ENCODE data around the gene CPLX1. TPM values are rescaled to one million over a fixed set of nuclear protein-coding genes. Genes with fewer than 3 reads are reported as not detected.
A peak's percentile ranks its signal among the peaks of the same experiment; 100 is the strongest.
"Not testable (repeated sequence)": the region's sequence is repeated elsewhere in the genome, so short reads cannot be mapped to it uniquely, and the experiment has no call there.

The CPLX1 gene
- total RNA-seq, 1 donor, result not detected

DNA sequence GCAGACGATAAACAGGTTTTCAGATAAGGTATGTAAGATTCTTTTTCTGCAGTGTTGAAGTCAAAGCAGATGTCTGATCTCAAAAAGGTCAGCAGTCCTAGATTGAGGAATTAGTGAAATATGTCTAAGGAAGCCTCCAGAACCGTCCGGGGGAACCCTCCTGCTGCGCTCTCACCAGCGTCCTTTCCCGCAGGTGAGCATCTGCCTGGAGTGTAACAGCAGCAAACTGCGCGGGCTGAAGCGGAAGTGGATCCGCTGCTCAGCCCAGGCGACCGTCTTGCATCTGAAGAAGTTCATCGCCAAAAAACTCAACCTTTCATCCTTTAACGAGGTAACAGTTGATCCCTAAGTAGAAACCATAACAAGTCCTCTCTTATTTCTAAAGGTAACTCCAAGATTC, 64.8 kb downstream of the CPLX1 start:
- DNase-seq (ENCODE audit: low read depth), result no peak
- no peak for TF ChIP-seq CTCF (IDR thresholded peaks at IDR 0.05; ENCODE audit: insufficient read depth, low read depth, low read length)
- H3K4me3 ChIP-seq (ENCODE audit: low read depth, low read length), result no peak overlapping the region

- TF ChIP-seq CTCF (IDR thresholded peaks at IDR 0.05; ENCODE audit: insufficient read depth, low read depth, low read length), result no peak
- no peak for DNase-seq (ENCODE audit: low read depth)
- H3K4me3 ChIP-seq (ENCODE audit: low read depth, low read length), result peak overlapping the region; percentile 40
Measured at GRCh38 chr4:760616-761015, 65.3 kb downstream of the CPLX1 start.

DNA sequence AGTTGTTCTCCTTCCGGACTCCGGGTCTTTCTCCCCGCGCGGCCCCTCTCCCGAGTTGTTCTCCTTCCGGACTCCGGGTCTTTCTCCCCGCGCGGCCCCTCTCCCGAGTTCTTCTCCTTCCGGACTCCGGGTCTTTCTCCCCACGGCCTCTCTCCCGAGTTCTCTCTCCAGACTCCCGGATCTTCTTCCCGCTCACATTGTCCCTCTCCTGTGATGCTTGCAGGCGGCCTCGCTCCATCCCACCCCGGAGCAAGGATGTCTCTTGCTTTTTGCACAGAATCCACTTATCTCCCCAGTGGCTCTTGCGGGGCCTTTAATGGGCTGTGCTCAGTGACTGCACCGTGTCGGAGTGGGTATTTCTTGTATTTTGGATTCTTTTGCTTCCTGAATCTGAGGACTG, 66.1 kb downstream of the CPLX1 start:
- peak overlapping the region; percentile 40 for H3K4me3 ChIP-seq (ENCODE audit: low read depth, low read length)
- peak; percentile 48 for DNase-seq (ENCODE audit: low read depth)

DNA sequence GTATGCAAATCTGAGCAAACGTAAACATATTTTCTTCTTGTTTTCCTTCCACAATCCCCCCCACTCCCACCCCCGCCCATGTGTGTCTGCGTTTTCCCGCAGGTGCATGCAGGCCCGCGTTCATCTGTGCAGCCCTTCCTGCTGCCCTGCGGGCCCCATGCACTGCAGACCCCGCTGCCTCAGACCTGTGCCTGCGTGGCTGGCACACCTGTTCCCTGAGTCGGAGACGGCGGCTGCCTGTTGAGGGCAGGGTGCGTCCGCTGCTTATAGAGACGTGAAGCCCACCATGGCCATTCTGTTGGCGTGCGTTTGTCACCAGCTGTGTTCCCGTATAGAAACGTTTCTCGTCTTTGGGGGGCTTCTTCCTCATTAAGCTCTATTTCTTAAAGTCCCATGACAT, 68.8 kb downstream of the CPLX1 start:
- TF ChIP-seq CTCF (IDR thresholded peaks at IDR 0.05; ENCODE audit: insufficient read depth, low read depth, low read length), result no peak
- no peak for DNase-seq (ENCODE audit: low read depth)

GRCh38 chr4:754221-755120, 71.5 kb downstream of the CPLX1 start:
- DNase-seq (ENCODE audit: low read depth), result no peak
- TF ChIP-seq CTCF (IDR thresholded peaks at IDR 0.05; ENCODE audit: insufficient read depth, low read depth, low read length), result no peak
- H3K4me3 ChIP-seq (ENCODE audit: low read depth, low read length), result no peak overlapping the region

More for the DNA sequence above, 68.8 kb downstream of the CPLX1 start:
- no peak overlapping the region for H3K4me3 ChIP-seq (ENCODE audit: low read depth, low read length)

- H3K4me3 ChIP-seq (ENCODE audit: low read depth, low read length); DNase-seq (ENCODE audit: low read depth): not testable (repeated sequence)
Measured at GRCh38 chr4:753186-753585, 72.7 kb downstream of the CPLX1 start.

DNA sequence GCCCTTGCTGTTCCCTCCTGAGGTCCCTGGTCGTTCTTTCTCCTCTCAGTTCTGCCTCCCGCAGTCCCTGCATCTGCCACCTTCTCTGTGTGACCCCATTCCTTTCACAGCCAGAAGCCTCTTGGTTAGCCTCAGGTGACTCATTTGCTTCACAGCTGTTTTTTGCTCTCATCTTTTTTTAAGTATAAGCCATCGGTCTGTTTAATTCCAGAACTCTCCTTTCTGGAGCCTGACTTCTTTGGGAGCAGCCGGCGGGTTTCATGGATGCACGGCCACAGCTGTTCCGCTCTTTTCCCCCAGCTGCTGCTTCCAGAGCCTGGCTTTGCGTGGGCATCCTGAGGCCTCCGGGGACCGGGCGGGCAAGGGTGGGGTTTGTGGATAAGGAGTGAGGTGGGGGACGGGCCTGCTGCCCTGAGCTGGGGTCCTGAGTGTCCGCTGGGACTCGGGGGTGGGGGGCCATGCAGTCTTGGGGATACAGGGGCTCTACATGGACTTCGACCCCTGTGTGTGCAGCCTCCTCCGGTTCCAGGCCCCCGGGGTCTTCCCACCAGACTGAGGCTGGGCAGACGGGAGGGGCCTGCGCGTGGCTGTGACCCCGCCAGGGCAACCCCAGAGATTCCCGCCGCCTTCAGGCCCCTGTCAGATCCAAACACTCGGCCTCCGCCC, 73.6 kb downstream of the CPLX1 start:
- no peak for TF ChIP-seq CTCF (IDR thresholded peaks at IDR 0.05; ENCODE audit: insufficient read depth, low read depth, low read length)
- H3K4me3 ChIP-seq (ENCODE audit: low read depth, low read length), result no peak overlapping the region
- DNase-seq (ENCODE audit: low read depth), result no peak
